ENCODE data around the gene ZNF771.

The ZNF771 gene

DNA sequence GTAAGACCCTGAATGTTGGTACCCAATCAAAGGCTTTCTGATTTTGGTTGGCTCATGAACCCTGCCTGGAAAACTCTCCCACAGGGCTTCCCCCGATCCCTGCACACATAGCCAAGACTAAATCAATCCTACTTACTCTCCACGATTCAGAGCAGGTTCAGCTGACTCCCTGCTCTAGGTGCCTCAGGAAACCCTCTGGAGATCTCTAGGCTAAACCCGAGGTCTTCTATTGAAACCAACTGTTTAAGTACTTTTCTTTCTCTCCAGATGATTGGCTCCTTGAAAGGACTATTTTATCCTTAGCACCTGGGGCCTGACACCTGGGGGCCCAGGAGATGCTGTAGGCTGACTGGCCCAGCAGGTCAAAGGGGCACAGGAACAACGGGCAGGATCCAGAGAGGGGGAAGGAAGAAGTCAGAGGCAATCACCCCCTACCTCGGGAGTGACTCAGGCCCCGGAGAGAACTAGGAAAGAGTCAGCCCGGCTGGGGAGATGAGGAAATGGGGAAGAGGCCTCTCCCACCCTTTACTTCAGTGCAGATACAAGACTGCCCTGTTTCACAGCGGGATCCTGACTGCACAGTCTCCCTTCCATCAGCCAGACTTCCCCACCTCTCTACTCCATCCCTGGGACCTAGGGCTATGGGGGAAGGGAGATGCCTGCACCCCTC, 39.1 kb upstream of the ZNF771 start:
- no peaks in the 10 kb centered on the region for H3K9me2 ChIP-seq (replicated peaks; ENCODE audit: insufficient read depth, low read length)
- H3K9me3 ChIP-seq (ENCODE audit: insufficient read depth, low read length): no peaks in the 10 kb centered on the region
- no peaks in the 10 kb centered on the region; the same call in 1 of the 2 replicates for H4K20me1 ChIP-seq (ENCODE audit: low read depth, low read length)
- H3K27ac ChIP-seq (ENCODE audit: low read depth, low read length): peak overlapping the region; percentile 44
- H3K79me2 ChIP-seq (ENCODE audit: insufficient read depth, low read length): peaks cover 67% of the 10 kb centered on the region
- H3K27me3 ChIP-seq (ENCODE audit: low read length): no peaks in the 10 kb centered on the region
- TF ChIP-seq EZH2phosphoT487 (conservative IDR thresholded peaks at IDR 0.05; ENCODE audit: low read length): no peak
- TF ChIP-seq, protein P1, sequence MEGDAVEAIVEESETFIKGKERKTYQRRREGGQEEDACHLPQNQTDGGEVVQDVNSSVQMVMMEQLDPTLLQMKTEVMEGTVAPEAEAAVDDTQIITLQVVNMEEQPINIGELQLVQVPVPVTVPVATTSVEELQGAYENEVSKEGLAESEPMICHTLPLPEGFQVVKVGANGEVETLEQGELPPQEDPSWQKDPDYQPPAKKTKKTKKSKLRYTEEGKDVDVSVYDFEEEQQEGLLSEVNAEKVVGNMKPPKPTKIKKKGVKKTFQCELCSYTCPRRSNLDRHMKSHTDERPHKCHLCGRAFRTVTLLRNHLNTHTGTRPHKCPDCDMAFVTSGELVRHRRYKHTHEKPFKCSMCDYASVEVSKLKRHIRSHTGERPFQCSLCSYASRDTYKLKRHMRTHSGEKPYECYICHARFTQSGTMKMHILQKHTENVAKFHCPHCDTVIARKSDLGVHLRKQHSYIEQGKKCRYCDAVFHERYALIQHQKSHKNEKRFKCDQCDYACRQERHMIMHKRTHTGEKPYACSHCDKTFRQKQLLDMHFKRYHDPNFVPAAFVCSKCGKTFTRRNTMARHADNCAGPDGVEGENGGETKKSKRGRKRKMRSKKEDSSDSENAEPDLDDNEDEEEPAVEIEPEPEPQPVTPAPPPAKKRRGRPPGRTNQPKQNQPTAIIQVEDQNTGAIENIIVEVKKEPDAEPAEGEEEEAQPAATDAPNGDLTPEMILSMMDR (IDR thresholded peaks at IDR 0.05; ENCODE audit: insufficient read depth, low read length, poor library complexity, severe bottlenecking): no peak
- H3K36me3 ChIP-seq (ENCODE audit: low read length): no peaks in the 10 kb centered on the region
- peak overlapping the region; percentile 83 for H3K4me2 ChIP-seq (ENCODE audit: low read depth, low read length, poor library complexity, severe bottlenecking)
- H3F3A ChIP-seq (ENCODE audit: insufficient read depth): peaks cover 14% of the 10 kb centered on the region
- H3K4me3 ChIP-seq (ENCODE audit: insufficient read depth, low read length, poor library complexity, severe bottlenecking): peak overlapping the region; percentile 73
- no peak overlapping the region for H2AFZ ChIP-seq (ENCODE audit: low read depth, low read length, severe bottlenecking)
- H3K9ac ChIP-seq (ENCODE audit: low read length): peak overlapping the region; percentile 96

DNA sequence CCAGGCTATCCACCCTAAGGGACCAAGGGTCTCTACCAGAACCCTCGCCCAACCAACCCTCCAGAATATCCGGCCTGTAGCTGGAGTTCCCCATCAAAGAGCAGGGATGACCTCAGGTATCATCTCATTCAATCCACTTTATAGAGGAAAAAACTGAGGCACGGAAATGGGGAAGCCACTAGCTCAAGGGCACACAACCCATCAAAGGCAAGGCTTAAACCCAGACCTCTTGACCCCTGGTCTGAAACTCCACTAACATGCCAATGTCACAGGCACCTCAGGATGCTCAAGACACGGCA, 38.7 kb upstream of the ZNF771 start:
- Histone ChIP-seq H3K4me3 (ENCODE audit: insufficient read depth, low read length, poor library complexity, severe bottlenecking) (peak overlapping the region; percentile 73), H2AFZ (ENCODE audit: low read depth, low read length, severe bottlenecking) (no peak overlapping the region), H3K4me2 (ENCODE audit: low read depth, low read length, poor library complexity, severe bottlenecking) (peak overlapping the region; percentile 83), H3K9me3 (ENCODE audit: insufficient read depth, low read length) (no peaks in the 10 kb centered on the region), H3K27ac (ENCODE audit: low read depth, low read length) (peak overlapping the region; percentile 44), H3K36me3 (ENCODE audit: low read length) (no peaks in the 10 kb centered on the region), H4K20me1 (ENCODE audit: low read depth, low read length) (no peaks in the 10 kb centered on the region; the same call in 1 of the 2 replicates), H3K9me2 (replicated peaks; ENCODE audit: insufficient read depth, low read length) (no peaks in the 10 kb centered on the region), H3F3A (ENCODE audit: insufficient read depth) (peaks cover 14% of the 10 kb centered on the region), H3K9ac (ENCODE audit: low read length) (peak overlapping the region; percentile 96), H3K27me3 (ENCODE audit: low read length) (no peaks in the 10 kb centered on the region), H3K79me2 (ENCODE audit: insufficient read depth, low read length) (peaks cover 62% of the 10 kb centered on the region)
- TF ChIP-seq, protein P1 (IDR thresholded peaks at IDR 0.05; ENCODE audit: insufficient read depth, low read length, poor library complexity, severe bottlenecking): no peak
- no peak for TF ChIP-seq EZH2phosphoT487 (conservative IDR thresholded peaks at IDR 0.05; ENCODE audit: low read length)

DNA sequence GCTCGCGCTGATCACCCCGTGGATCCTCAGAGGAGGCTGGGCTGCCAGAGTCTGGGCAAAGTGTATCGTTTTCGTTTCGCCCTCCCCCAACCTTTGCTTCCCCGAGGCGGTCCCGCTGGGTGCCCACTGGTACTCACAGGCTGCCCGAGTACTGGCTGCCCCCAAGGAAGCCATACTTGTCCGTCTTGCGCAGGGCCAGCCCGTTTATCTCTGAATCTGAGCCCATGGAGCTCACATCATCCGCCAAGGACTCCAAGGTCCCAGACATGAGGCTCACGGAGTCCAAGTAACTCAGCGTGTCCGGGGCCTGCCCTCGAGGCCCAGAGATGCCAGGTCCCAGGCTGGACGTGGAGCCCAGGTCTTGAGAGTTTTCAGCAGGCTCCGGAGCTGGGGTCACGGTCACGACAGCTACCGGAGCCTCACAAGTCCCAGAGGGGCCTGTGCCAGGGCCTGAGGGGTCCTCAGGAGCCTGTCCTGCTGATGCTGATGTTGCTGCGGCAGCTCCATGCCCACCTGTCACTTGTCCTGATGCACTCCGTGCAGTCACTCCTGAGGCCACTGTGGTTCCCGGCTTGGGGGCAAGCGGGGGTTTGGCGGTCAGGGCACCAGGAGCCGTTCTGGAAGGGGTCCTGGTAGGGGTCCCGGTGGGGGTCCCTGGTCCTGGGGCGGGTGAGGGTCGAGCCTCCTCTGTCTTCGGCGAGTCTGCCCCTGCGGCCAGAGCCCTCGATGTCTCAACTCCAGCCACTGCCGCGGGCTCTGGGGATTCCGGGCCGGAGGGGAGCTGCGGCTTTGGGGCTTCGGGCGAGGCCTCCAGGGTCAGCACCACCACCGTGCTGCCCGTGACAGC, 38.1 kb upstream of the ZNF771 start:
- Histone ChIP-seq H3K27me3 (ENCODE audit: low read length) (no peaks in the 10 kb centered on the region), H3K9me3 (ENCODE audit: insufficient read depth, low read length) (no peaks in the 10 kb centered on the region), H2AFZ (ENCODE audit: low read depth, low read length, severe bottlenecking) (no peak overlapping the region), H3F3A (ENCODE audit: insufficient read depth) (peaks cover 14% of the 10 kb centered on the region), H3K9ac (ENCODE audit: low read length) (peak overlapping the region; percentile 96), H3K9me2 (replicated peaks; ENCODE audit: insufficient read depth, low read length) (no peaks in the 10 kb centered on the region), H3K36me3 (ENCODE audit: low read length) (no peaks in the 10 kb centered on the region), H3K79me2 (ENCODE audit: insufficient read depth, low read length) (peaks cover 56% of the 10 kb centered on the region), H3K4me2 (ENCODE audit: low read depth, low read length, poor library complexity, severe bottlenecking) (peak overlapping the region; percentile 83), H4K20me1 (ENCODE audit: low read depth, low read length) (no peaks in the 10 kb centered on the region; the same call in 1 of the 2 replicates), H3K4me3 (ENCODE audit: insufficient read depth, low read length, poor library complexity, severe bottlenecking) (peak overlapping the region; percentile 73), H3K27ac (ENCODE audit: low read depth, low read length) (peak overlapping the region; percentile 44)
- TF ChIP-seq, protein P1 (IDR thresholded peaks at IDR 0.05; ENCODE audit: insufficient read depth, low read length, poor library complexity, severe bottlenecking): no peak
- no peak for TF ChIP-seq EZH2phosphoT487 (conservative IDR thresholded peaks at IDR 0.05; ENCODE audit: low read length)

Measured in SU-DHL-6 (cell line).